Muscle layer of duodenum (tissue), 2 donors: ENCODE measurements around the gene FAM76A.
A peak's percentile ranks its signal among the peaks of the same experiment; 100 is the strongest.
"Not testable (repeated sequence)": the region's sequence is repeated elsewhere in the genome, so short reads cannot be mapped to it uniquely, and the experiment has no call there.

Source experiments
- H3K27ac ChIP-seq: one replicate; pipeline ENCODE4 v1.7.0; 2013; ENCODE audit warnings: mild to moderate bottlenecking, low read length
- H3K27me3 ChIP-seq: one replicate; pipeline ENCODE4 v1.7.0; 2013; ENCODE audit warnings: low read depth, mild to moderate bottlenecking, control low read depth, low read length
- H3K36me3 ChIP-seq, 2 donors: one replicate each; pipeline ENCODE4 v1.7.0; 2013; ENCODE audit warnings: low read length in 2 of 2, control low read depth in 1 of 2, mild to moderate bottlenecking in 1 of 2; ENCODE audit not compliant: insufficient read depth in 2 of 2, control insufficient read depth in 1 of 2
- H3K4me1 ChIP-seq, 2 donors: one replicate each; pipeline ENCODE4 v1.7.0; 2013; ENCODE audit warnings: low read length in 2 of 2, mild to moderate bottlenecking in 2 of 2, control low read depth in 1 of 2, moderate library complexity in 1 of 2; ENCODE audit not compliant: insufficient read depth in 2 of 2, control insufficient read depth in 1 of 2
- H3K4me3 ChIP-seq, 2 donors: one replicate each; pipeline ENCODE4 v1.7.0; 2013; ENCODE audit warnings: low read length in 2 of 2, low read depth in 1 of 2, mild to moderate bottlenecking in 1 of 2
- H3K9me3 ChIP-seq, 2 donors: one replicate each; pipeline ENCODE4 v1.7.0; 2013; ENCODE audit warnings: low read length in 2 of 2, control low read depth in 1 of 2, mild to moderate bottlenecking in 1 of 2; ENCODE audit not compliant: control insufficient read depth in 1 of 2
- donor health status: healthy.

FAM76A gene

GRCh38 chr1:27690183-27690582 lies 35.6 kb upstream of the FAM76A start:
- no peaks in the 10 kb centered on the region for H3K4me1 ChIP-seq
- no peak overlapping the region for H3K27ac ChIP-seq
- no peak overlapping the region for H3K4me3 ChIP-seq
- no peaks in the 10 kb centered on the region for H3K9me3 ChIP-seq
- no peaks in the 10 kb centered on the region for H3K36me3 ChIP-seq
- H3K27me3 ChIP-seq, result no peaks in the 10 kb centered on the region

GRCh38 chr1:27696835-27697234 lies 28.9 kb upstream of the FAM76A start:
- not testable (repeated sequence) for H3K9me3 ChIP-seq, H3K4me3 ChIP-seq, H3K27me3 ChIP-seq, H3K36me3 ChIP-seq, H3K27ac ChIP-seq, H3K4me1 ChIP-seq

- Histone ChIP-seq H3K4me1 (no peaks in the 10 kb centered on the region), H3K36me3 (no peaks in the 10 kb centered on the region), H3K9me3 (peaks cover 0 to 11% of the 10 kb centered on the region in 2 donors), H3K27me3 (no peaks in the 10 kb centered on the region), H3K27ac (no peak overlapping the region), H3K4me3 (no peak overlapping the region)
Observed at GRCh38 chr1:27704958-27705357, 20.8 kb upstream of the FAM76A start.

GRCh38 chr1:27705545-27705944 lies 20.2 kb upstream of the FAM76A start:
- H3K27ac ChIP-seq, result no peak overlapping the region
- no peaks in the 10 kb centered on the region for H3K4me1 ChIP-seq
- no peaks in the 10 kb centered on the region for H3K27me3 ChIP-seq
- no peak overlapping the region for H3K4me3 ChIP-seq
- H3K9me3 ChIP-seq, result peaks cover 0 to 11% of the 10 kb centered on the region in 2 donors
- no peaks in the 10 kb centered on the region for H3K36me3 ChIP-seq

- no peaks in the 10 kb centered on the region for H3K27me3 ChIP-seq
- H3K36me3 ChIP-seq, result no peaks in the 10 kb centered on the region
- no peaks in the 10 kb centered on the region for H3K9me3 ChIP-seq
- H3K4me3 ChIP-seq, result no peak overlapping the region
- no peaks in the 10 kb centered on the region for H3K4me1 ChIP-seq
- H3K27ac ChIP-seq, result no peak overlapping the region
Observed at GRCh38 chr1:27710574-27710973, 15.2 kb upstream of the FAM76A start.

GRCh38 chr1:27713139-27713725 lies 12.5 kb upstream of the FAM76A start:
- H3K36me3 ChIP-seq, result no peaks in the 10 kb centered on the region
- H3K27ac ChIP-seq, result no peak overlapping the region
- peaks cover 0 to 5% of the 10 kb centered on the region in 2 donors for H3K9me3 ChIP-seq
- no peaks in the 10 kb centered on the region for H3K27me3 ChIP-seq
- no peak overlapping the region for H3K4me3 ChIP-seq
- H3K4me1 ChIP-seq, result no peaks in the 10 kb centered on the region

- H3K27ac ChIP-seq, result no peak overlapping the region
Observed at GRCh38 chr1:27713869-27714513, 11.8 kb upstream of the FAM76A start.

GRCh38 chr1:27716262-27716895 lies 9.4 kb upstream of the FAM76A start:
- no peak overlapping the region for H3K27ac ChIP-seq
- H3K36me3 ChIP-seq, result no peaks in the 10 kb centered on the region
- no peaks in the 10 kb centered on the region for H3K27me3 ChIP-seq
- peaks cover 0 to 5% of the 10 kb centered on the region in 2 donors for H3K9me3 ChIP-seq
- H3K4me1 ChIP-seq, result no peaks in the 10 kb centered on the region
- no peak overlapping the region for H3K4me3 ChIP-seq

More at GRCh38 chr1:27713869-27714513, 11.8 kb upstream of the FAM76A start:
- Histone ChIP-seq H3K4me3 (no peak overlapping the region), H3K27me3 (no peaks in the 10 kb centered on the region), H3K9me3 (peaks cover 0 to 5% of the 10 kb centered on the region in 2 donors), H3K36me3 (no peaks in the 10 kb centered on the region), H3K4me1 (no peaks in the 10 kb centered on the region)

GRCh38 chr1:27719286-27720251 lies 6.2 kb upstream of the FAM76A start:
- H3K4me1 ChIP-seq, result no peaks in the 10 kb centered on the region
- H3K27me3 ChIP-seq, result no peaks in the 10 kb centered on the region
- no peaks in the 10 kb centered on the region for H3K36me3 ChIP-seq

GRCh38 chr1:27724961-27725373 lies 794 bp upstream of the FAM76A start:
- Histone ChIP-seq H3K36me3 (no peaks in the 10 kb centered on the region), H3K9me3 (no peaks in the 10 kb centered on the region), H3K4me1 (peaks cover 3 to 9% of the 10 kb centered on the region in 2 donors), H3K4me3 (peak overlapping the region; percentile 54 to 63), H3K27ac (peak overlapping the region; percentile 82), H3K27me3 (no peaks in the 10 kb centered on the region)

More at GRCh38 chr1:27719286-27720251, 6.2 kb upstream of the FAM76A start:
- Histone ChIP-seq H3K9me3 (peaks cover 0 to 5% of the 10 kb centered on the region in 2 donors), H3K27ac (no peak overlapping the region), H3K4me3 (no peak overlapping the region)
